Naive thymus-derived CD8-positive, alpha-beta T cell (primary cell): Measurements from ENCODE around the gene SUMF2. TPM values are rescaled to one million over a fixed set of nuclear protein-coding genes. Genes with fewer than 3 reads are reported as not detected.
A peak's percentile ranks its signal among the peaks of the same experiment; 100 is the strongest.
"Not testable (repeated sequence)": the region's sequence is repeated elsewhere in the genome, so short reads cannot be mapped to it uniquely, and the experiment has no call there.

Experiments used
- ATAC-seq, 2 donors: fragments of 150-1000 bp; cut with Tn5 transposase in 1 of 2; sonication (Bioruptor Pico), chemical (Tn5 transposase) in 1 of 2; 1 replicate in 1 of 2; 2 replicates in 1 of 2; pipeline ENCODE4 v1.10.0; 2021; ENCODE audit warnings: mild to moderate bottlenecking in 2 of 2, moderate library complexity in 2 of 2
- POLR2A ChIA-PET: fragments of 350-600 bp; sonication (Branson Sonifier 250); formaldehyde crosslinking; loops from one replicate; lab custom pipeline; 2021; ENCODE audit warnings: antibody characterized with exemption; lab: Charles Lee
- DNase-seq, 10 donors: peaks; one replicate each; pipeline versions ENCODE4 v3.0.0 to v3.0.0-alpha.2; 2020 to 2022
- H3K27ac Mint-ChIP-seq, 10 donors: one replicate each; pipeline ENCODE4 v1.8.0; 2020 to 2022; ENCODE audit warnings: mild to moderate bottlenecking in 10 of 10, mixed read lengths in 10 of 10, moderate library complexity in 4 of 10, inconsistent platforms in 1 of 10
- H3K27me3 Mint-ChIP-seq, 5 donors: one replicate each; pipeline ENCODE4 v1.8.0; 2021 to 2022; ENCODE audit warnings: mixed read lengths in 5 of 5
- H3K36me3 Mint-ChIP-seq, 3 donors: one replicate each; pipeline ENCODE4 v1.8.0; 2020 to 2022; ENCODE audit warnings: mixed read lengths in 3 of 3, mild to moderate bottlenecking in 2 of 3, inconsistent platforms in 1 of 3
- H3K4me1 Mint-ChIP-seq, 4 donors: one replicate each; pipeline ENCODE4 v1.8.0; 2021 to 2022; ENCODE audit warnings: mixed read lengths in 4 of 4
- H3K4me3 Mint-ChIP-seq, 10 donors: one replicate each; pipeline ENCODE4 v1.8.0; 2020 to 2022; ENCODE audit warnings: mild to moderate bottlenecking in 10 of 10, mixed read lengths in 10 of 10, moderate library complexity in 6 of 10, inconsistent platforms in 1 of 10
- H3K9me3 Mint-ChIP-seq, 9 donors: one replicate each; pipeline ENCODE4 v1.8.0; 2020 to 2022; ENCODE audit warnings: mixed read lengths in 9 of 9, mild to moderate bottlenecking in 3 of 9, inconsistent platforms in 1 of 9, moderate library complexity in 1 of 9
- polyA plus RNA-seq, 3 donors: library from polyadenylated mRNA; unstranded; fragments of 300-500 nt; fragmentation: Illumina TruSeq; gene quantifications; one replicate each; pipeline ENCODE4 v1.2.3, GENCODE V29; 2021
- total RNA-seq, 8 experiments: library from RNA in 2 of 8; stranded (reverse) in 2 of 8; gene quantifications; one replicate each; pipeline ENCODE4 v1.2.3 and lab custom pipeline; 2021 to 2026

SUMF2 gene
- total RNA-seq (100 to 1,000 TPM; 168 to 176 TPM), polyA plus RNA-seq (100 to 1,000 TPM; 135 to 171 (median 140) TPM), total RNA-seq (lab: John Stamatoyannopoulos, UW) (105 to 147 (median 124) reads per million in 6 experiments)

- POLR2A ChIA-PET: interaction anchor here (0.7 to 4.3 kb wide), 11 partner anchors 10 to 698 kb away, joined by 3 to 42 read pairs (median 9); partner anchors contain the start of genes CCT6A, CHCHD2 and PSPH
- H3K4me1 Mint-ChIP-seq: peaks cover 15 to 35% (median 33%) of the 10 kb centered on the region in 4 donors
- peak; percentile 90 to 93 for ATAC-seq
- H3K4me3 Mint-ChIP-seq: peak within 1 kb of the TSS; percentile 90 to 96 (median 94)
- H3K27ac Mint-ChIP-seq: peak within 1 kb of the TSS; percentile 95 to 99 (median 98)
- H3K27me3 Mint-ChIP-seq: peaks cover 0 to 3% (median 0%) of the 10 kb centered on the region in 5 donors
- peaks cover 0 to 56% (median 1%) of the 10 kb centered on the region in 3 donors for H3K36me3 Mint-ChIP-seq
- peak; percentile 81 to 97 (median 92) for DNase-seq
- H3K9me3 Mint-ChIP-seq: no peaks in the 10 kb centered on the region
Measured at GRCh38 chr7:56063882-56064625, at the start of gene SUMF2. SUMF2 (plus strand) TSS chr7:56064286; CDS start chr7:56064312, 26 bp downstream.

- DNase-seq, H3K9me3 Mint-ChIP-seq, H3K4me1 Mint-ChIP-seq, ATAC-seq, H3K27ac Mint-ChIP-seq, POLR2A ChIA-PET, H3K4me3 Mint-ChIP-seq, H3K27me3 Mint-ChIP-seq: not testable (repeated sequence)
- H3K36me3 Mint-ChIP-seq: peaks cover 0 to 21% (median 3%) of the 10 kb centered on the region in 3 donors
Measured at GRCh38 chr7:56017015-56017414, 47.1 kb upstream of the SUMF2 start.

- peaks cover 0 to 17% (median 8%) of the 10 kb centered on the region in 3 donors for H3K36me3 Mint-ChIP-seq
- no peak overlapping the region for H3K4me3 Mint-ChIP-seq
- no peaks in the 10 kb centered on the region for H3K4me1 Mint-ChIP-seq
- H3K9me3 Mint-ChIP-seq: no peaks in the 10 kb centered on the region
- H3K27ac Mint-ChIP-seq: no peak overlapping the region
- ATAC-seq (no peak), DNase-seq (no peak)
- H3K27me3 Mint-ChIP-seq: no peaks in the 10 kb centered on the region
- POLR2A ChIA-PET: no interaction called here
Measured at GRCh38 chr7:56019501-56019900, 44.6 kb upstream of the SUMF2 start.

- POLR2A ChIA-PET: no interaction called here
- H3K9me3 Mint-ChIP-seq: no peaks in the 10 kb centered on the region
- DNase-seq: no peak
- no peaks in the 10 kb centered on the region for H3K27me3 Mint-ChIP-seq
- no peak overlapping the region for H3K27ac Mint-ChIP-seq
- H3K4me1 Mint-ChIP-seq: peaks cover 0 to 3% (median 0%) of the 10 kb centered on the region in 4 donors
- H3K4me3 Mint-ChIP-seq: no peak overlapping the region
- peaks cover 0 to 19% (median 8%) of the 10 kb centered on the region in 3 donors for H3K36me3 Mint-ChIP-seq
- no peak for ATAC-seq
Measured at GRCh38 chr7:56023500-56023899, 40.6 kb upstream of the SUMF2 start.

GRCh38 chr7:56026538-56026937 lies 37.5 kb upstream of the SUMF2 start:
- POLR2A ChIA-PET: no interaction called here
- no peaks in the 10 kb centered on the region for H3K9me3 Mint-ChIP-seq
- H3K27ac Mint-ChIP-seq: peak overlapping the region in 1 of 10 donors; percentile 63
- H3K4me3 Mint-ChIP-seq: no peak overlapping the region
- peaks cover 0 to 15% (median 9%) of the 10 kb centered on the region in 3 donors for H3K36me3 Mint-ChIP-seq
- H3K4me1 Mint-ChIP-seq: peaks cover 0 to 3% (median under 1%) of the 10 kb centered on the region in 4 donors
- DNase-seq: no peak
- no peaks in the 10 kb centered on the region for H3K27me3 Mint-ChIP-seq
- no peak for ATAC-seq

- POLR2A ChIA-PET: no interaction called here
- no peaks in the 10 kb centered on the region for H3K27me3 Mint-ChIP-seq
- H3K4me3 Mint-ChIP-seq: no peak overlapping the region
- no peaks in the 10 kb centered on the region for H3K9me3 Mint-ChIP-seq
- peaks cover 0 to 12% (median 4%) of the 10 kb centered on the region in 3 donors for H3K36me3 Mint-ChIP-seq
- H3K4me1 Mint-ChIP-seq: peaks cover 7 to 13% (median 11%) of the 10 kb centered on the region in 4 donors
- ATAC-seq (no peak), DNase-seq (no peak)
- H3K27ac Mint-ChIP-seq: peak overlapping the region in 1 of 10 donors; percentile 41
Measured at GRCh38 chr7:56028942-56029630, 35.0 kb upstream of the SUMF2 start.

- POLR2A ChIA-PET: no interaction called here
- H3K9me3 Mint-ChIP-seq: no peaks in the 10 kb centered on the region
- no peak for ATAC-seq
Measured at GRCh38 chr7:56030340-56030739, 33.7 kb upstream of the SUMF2 start.

GRCh38 chr7:56031556-56031955 lies 32.5 kb upstream of the SUMF2 start:
- POLR2A ChIA-PET, DNase-seq, H3K9me3 Mint-ChIP-seq, H3K4me3 Mint-ChIP-seq, ATAC-seq, H3K27me3 Mint-ChIP-seq: not testable (repeated sequence)
- peaks cover 5 to 15% (median 12%) of the 10 kb centered on the region in 4 donors for H3K4me1 Mint-ChIP-seq
- H3K36me3 Mint-ChIP-seq: peaks cover 0 to 12% (median 4%) of the 10 kb centered on the region in 3 donors
- H3K27ac Mint-ChIP-seq: peak overlapping the region in 4 of 10 donors; percentile 4 to 67 (median 36)

More at GRCh38 chr7:56030340-56030739, 33.7 kb upstream of the SUMF2 start:
- Mint-ChIP-seq H3K4me1 (peaks cover 7 to 13% (median 12%) of the 10 kb centered on the region in 4 donors), H3K36me3 (peaks cover 0 to 12% (median 4%) of the 10 kb centered on the region in 3 donors), H3K27ac (no peak overlapping the region), H3K4me3 (no peak overlapping the region), H3K27me3 (no peaks in the 10 kb centered on the region)
- DNase-seq: no peak

GRCh38 chr7:56032578-56032977 lies 31.5 kb upstream of the SUMF2 start:
- H3K27me3 Mint-ChIP-seq, DNase-seq, ATAC-seq, H3K9me3 Mint-ChIP-seq, H3K36me3 Mint-ChIP-seq, POLR2A ChIA-PET: not testable (repeated sequence)
- peak overlapping the region in 1 of 10 donors; percentile 72 for H3K27ac Mint-ChIP-seq
- H3K4me3 Mint-ChIP-seq: peak overlapping the region in 3 of 10 donors; percentile 44 to 57 (median 57)
- peaks cover 4 to 15% (median 12%) of the 10 kb centered on the region in 4 donors for H3K4me1 Mint-ChIP-seq

GRCh38 chr7:56033671-56034432 lies 30.2 kb upstream of the SUMF2 start:
- ATAC-seq (peak; percentile 96 to 98), DNase-seq (peak; percentile 58 to 87 (median 77))
- POLR2A ChIA-PET: interaction anchor here (0.6 to 3.0 kb wide), 8 partner anchors 15 to 146 kb away, joined by 3 to 17 read pairs (median 4); partner anchors contain the start of genes CCT6A, CHCHD2, PSPH and SUMF2
- H3K36me3 Mint-ChIP-seq: peaks cover 0 to 7% (median 4%) of the 10 kb centered on the region in 3 donors
- no peaks in the 10 kb centered on the region for H3K27me3 Mint-ChIP-seq
- peaks cover 4 to 15% (median 12%) of the 10 kb centered on the region in 4 donors for H3K4me1 Mint-ChIP-seq
- H3K9me3 Mint-ChIP-seq: no peaks in the 10 kb centered on the region
- H3K4me3 Mint-ChIP-seq: peak overlapping the region; percentile 82 to 91 (median 88)
- H3K27ac Mint-ChIP-seq: peak overlapping the region in 9 of 10 donors; percentile 55 to 87 (median 77)

GRCh38 chr7:56040730-56041129 lies 23.4 kb upstream of the SUMF2 start:
- Mint-ChIP-seq H3K4me1 (no peaks in the 10 kb centered on the region), H3K36me3 (peaks cover 0 to 7% (median 0%) of the 10 kb centered on the region in 3 donors), H3K9me3 (no peaks in the 10 kb centered on the region), H3K27me3 (no peaks in the 10 kb centered on the region), H3K27ac (no peak overlapping the region), H3K4me3 (no peak overlapping the region)
- no peak for DNase-seq
- ATAC-seq: no peak
- POLR2A ChIA-PET: no interaction called here

GRCh38 chr7:56045758-56046157 lies 18.3 kb upstream of the SUMF2 start:
- H3K27ac Mint-ChIP-seq, H3K36me3 Mint-ChIP-seq, POLR2A ChIA-PET: not testable (repeated sequence)

More at GRCh38 chr7:56045758-56046157, 18.3 kb upstream of the SUMF2 start:
- ATAC-seq, H3K4me1 Mint-ChIP-seq, H3K27me3 Mint-ChIP-seq, H3K4me3 Mint-ChIP-seq, H3K9me3 Mint-ChIP-seq, DNase-seq: not testable (repeated sequence)
